ENCODE data around the gene SLC39A3. TPM values are rescaled to one million over a fixed set of nuclear protein-coding genes. Genes with fewer than 3 reads are reported as not detected.

SLC39A3 gene
- total RNA-seq, 1 experiment from 2014 or later = 87.4 TPM

GRCh38 chr19:2758601-2759313 is 18.9 kb upstream of the SLC39A3 start:
- BruUV-seq (replicated peaks) = no TSS peak
- no peak for TF ChIP-seq EZH2 (IDR thresholded peaks at IDR 0.05; ENCODE audit: low read length, unreplicated experiment)
- Histone ChIP-seq H3K4me3 (ENCODE audit: low read length) (no peak overlapping the region), H3K79me2 (ENCODE audit: low read length) (no peaks in the 10 kb centered on the region), H4K20me1 (ENCODE audit: low read length) (no peaks in the 10 kb centered on the region), H3K27me3 (ENCODE audit: low read length) (no peaks in the 10 kb centered on the region), H2AFZ (ENCODE audit: low read length) (no peak overlapping the region), H3K36me3 (ENCODE audit: low read depth, low read length) (no peaks in the 10 kb centered on the region; the same call in 1 of the 2 replicates), H3K9ac (ENCODE audit: low read length) (no peak overlapping the region), H3K9me2 (replicated peaks; ENCODE audit: low read length) (no peaks in the 10 kb centered on the region), H3F3A (ENCODE audit: low read length, unreplicated experiment) (no peaks in the 10 kb centered on the region), H3K4me2 (ENCODE audit: low read length) (no peak overlapping the region), H3K4me1 (ENCODE audit: insufficient read depth, low read length) (no peaks in the 10 kb centered on the region), H3K27ac (ENCODE audit: low read length) (no peak overlapping the region), H3K9me3 (ENCODE audit: low read length) (no peaks in the 10 kb centered on the region)
- DNase-seq (no peak), ATAC-seq (no peak)
- CTCF ChIA-PET = no interaction called here
- POLR2A ChIA-PET (ENCODE audit: unreplicated experiment) = no interaction called here
- intact Hi-C loops (cut with micrococcal nuclease) = no loop called here

- ATAC-seq (no peak), DNase-seq (no peak)
- TF ChIP-seq CTCF (conservative IDR thresholded peaks at IDR 0.05; ENCODE audit: low read depth, low read length) = no peak
- TF ChIP-seq EZH2 (IDR thresholded peaks at IDR 0.05; ENCODE audit: low read length, unreplicated experiment) = no peak
- no peak for TF ChIP-seq EZH2phosphoT487 (IDR thresholded peaks at IDR 0.05; ENCODE audit: borderline replicate concordance, low read length)
- CTCF ChIA-PET = no interaction called here
- no peak overlapping the region for H3K4me2 ChIP-seq (ENCODE audit: low read length)
- H3K36me3 ChIP-seq (ENCODE audit: low read depth, low read length) = no peaks in the 10 kb centered on the region; the same call in 1 of the 2 replicates
- no peaks in the 10 kb centered on the region for H3F3A ChIP-seq (ENCODE audit: low read length, unreplicated experiment)
- no TSS peak for BruUV-seq (replicated peaks)
- no peaks in the 10 kb centered on the region for H4K20me1 ChIP-seq (ENCODE audit: low read length)
- H2AFZ ChIP-seq (ENCODE audit: low read length) = no peak overlapping the region
- no peak overlapping the region for H3K27ac ChIP-seq (ENCODE audit: low read length)
- H3K4me3 ChIP-seq (ENCODE audit: low read length) = no peak overlapping the region
- H3K79me2 ChIP-seq (ENCODE audit: low read length) = no peaks in the 10 kb centered on the region
- H3K9me3 ChIP-seq (ENCODE audit: low read length) = no peaks in the 10 kb centered on the region
- intact Hi-C loops (cut with micrococcal nuclease) = no loop called here
- H3K9me2 ChIP-seq (replicated peaks; ENCODE audit: low read length) = no peaks in the 10 kb centered on the region
- no peak overlapping the region for H3K9ac ChIP-seq (ENCODE audit: low read length)
- H3K27me3 ChIP-seq (ENCODE audit: low read length) = no peaks in the 10 kb centered on the region
- POLR2A ChIA-PET (ENCODE audit: unreplicated experiment) = no interaction called here
- no peaks in the 10 kb centered on the region for H3K4me1 ChIP-seq (ENCODE audit: insufficient read depth, low read length)
Measured at GRCh38 chr19:2756921-2757881, 17.4 kb upstream of the SLC39A3 start.

GRCh38 chr19:2756477-2756876 is 16.7 kb upstream of the SLC39A3 start:
- H3K36me3 ChIP-seq (ENCODE audit: low read depth, low read length) = no peaks in the 10 kb centered on the region; the same call in 1 of the 2 replicates
- no peak overlapping the region for H3K27ac ChIP-seq (ENCODE audit: low read length)
- H3F3A ChIP-seq (ENCODE audit: low read length, unreplicated experiment) = no peaks in the 10 kb centered on the region
- no peaks in the 10 kb centered on the region for H3K9me3 ChIP-seq (ENCODE audit: low read length)
- no peak overlapping the region for H3K4me2 ChIP-seq (ENCODE audit: low read length)
- BruUV-seq (replicated peaks) = no TSS peak
- CTCF ChIA-PET = no interaction called here
- TF ChIP-seq EZH2 (IDR thresholded peaks at IDR 0.05; ENCODE audit: low read length, unreplicated experiment) (no peak), EZH2phosphoT487 (IDR thresholded peaks at IDR 0.05; ENCODE audit: borderline replicate concordance, low read length) (no peak), CTCF (conservative IDR thresholded peaks at IDR 0.05; ENCODE audit: low read depth, low read length) (no peak)
- no peak for DNase-seq
- H3K9ac ChIP-seq (ENCODE audit: low read length) = no peak overlapping the region
- POLR2A ChIA-PET (ENCODE audit: unreplicated experiment) = no interaction called here
- no peaks in the 10 kb centered on the region for H3K9me2 ChIP-seq (replicated peaks; ENCODE audit: low read length)
- H3K79me2 ChIP-seq (ENCODE audit: low read length) = no peaks in the 10 kb centered on the region
- no peaks in the 10 kb centered on the region for H3K27me3 ChIP-seq (ENCODE audit: low read length)
- H3K4me1 ChIP-seq (ENCODE audit: insufficient read depth, low read length) = no peaks in the 10 kb centered on the region
- intact Hi-C loops (cut with micrococcal nuclease) = no loop called here
- no peak overlapping the region for H2AFZ ChIP-seq (ENCODE audit: low read length)
- no peak overlapping the region for H3K4me3 ChIP-seq (ENCODE audit: low read length)
- H4K20me1 ChIP-seq (ENCODE audit: low read length) = no peaks in the 10 kb centered on the region
- no peak for ATAC-seq
